OCI-LY1 (cell line): ENCODE data around the gene NFIX.

Experiments used
- H2AFZ ChIP-seq: fragments of 200-600 bp; sonication (generic), shearing (Covaris generic); 2 replicates; pipeline ENCODE4 v1.6.0; 2014; ENCODE audit warnings: antibody characterized with exemption, mild to moderate bottlenecking, low read length
- H3F3A ChIP-seq: fragments of 200-600 bp; sonication (generic), shearing (Covaris generic); 2 replicates; pipeline ENCODE4 v1.6.0; 2014; ENCODE audit warnings: mild to moderate bottlenecking, antibody characterized with exemption, low read length, moderate library complexity; ENCODE audit not compliant: insufficient read depth
- H3K27ac ChIP-seq: fragments of 200-600 bp; sonication (generic); 2 replicates; pipeline ENCODE4 v1.5.1; 2014; ENCODE audit warnings: low read length, mixed run types, mild to moderate bottlenecking, low read depth; ENCODE audit not compliant: poor library complexity, severe bottlenecking
- H3K27me3 ChIP-seq: fragments of 200-600 bp; sonication (generic); 2 replicates; pipeline ENCODE4 v1.6.0; 2014; ENCODE audit warnings: antibody characterized with exemption, mild to moderate bottlenecking, low read length, moderate library complexity; ENCODE audit not compliant: insufficient read depth
- H3K36me3 ChIP-seq: fragments of 200-600 bp; sonication (generic); 2 replicates; pipeline ENCODE4 v1.6.1; 2014; ENCODE audit warnings: mild to moderate bottlenecking, antibody characterized with exemption, low read length, moderate library complexity, mixed read lengths; ENCODE audit not compliant: insufficient read depth
- H3K4me1 ChIP-seq: fragments of 200-600 bp; sonication (generic); 2 replicates; pipeline ENCODE4 v1.5.1; 2014; ENCODE audit warnings: mild to moderate bottlenecking, low read length, moderate library complexity; ENCODE audit not compliant: insufficient read depth, severe bottlenecking
- H3K4me2 ChIP-seq: fragments of 200-600 bp; sonication (generic), shearing (Covaris generic); 2 replicates; pipeline ENCODE4 v1.6.1; 2014; ENCODE audit warnings: low read length
- H3K4me3 ChIP-seq: fragments of 200-600 bp; sonication (generic); 2 replicates; pipeline ENCODE4 v1.5.1; 2014; ENCODE audit warnings: low read length, low read depth, mild to moderate bottlenecking, mixed read lengths; ENCODE audit not compliant: poor library complexity, severe bottlenecking
- H3K79me2 ChIP-seq: fragments of 200-600 bp; shearing (Covaris generic); 2 replicates; pipeline ENCODE4 v1.6.1; 2016; ENCODE audit warnings: mixed run types, low read length, mixed read lengths; ENCODE audit not compliant: insufficient read depth
- H3K9ac ChIP-seq: fragments of 200-600 bp; sonication (generic), shearing (Covaris generic); 2 replicates; pipeline ENCODE4 v1.6.1; 2014; ENCODE audit warnings: mild to moderate bottlenecking, low read length, mixed read lengths
- H3K9me2 ChIP-seq: fragments of 200-600 bp; sonication (generic), shearing (Covaris generic); 2 replicates; pipeline ENCODE4 v1.6.1; 2014; ENCODE audit warnings: low read depth, mild to moderate bottlenecking, low read length, mixed read lengths
- H3K9me3 ChIP-seq: fragments of 200-600 bp; shearing (Covaris generic); 2 replicates; pipeline ENCODE4 v1.6.1; 2014; ENCODE audit warnings: low read length, mixed read lengths
- H4K20me1 ChIP-seq: fragments of 200-600 bp; sonication (generic), shearing (Covaris generic); 2 replicates; pipeline ENCODE4 v1.6.0; 2016; ENCODE audit warnings: mild to moderate bottlenecking, low read length; ENCODE audit not compliant: insufficient read depth
- EZH2 ChIP-seq: fragments of 200-600 bp; sonication (generic), shearing (Covaris generic); IDR thresholded peaks from 2 replicates; pipeline ENCODE4 v1.8.0; 2017; ENCODE audit warnings: borderline replicate concordance, mixed run types, mild to moderate bottlenecking, antibody characterized with exemption, low read length, moderate library complexity, mixed read lengths
- TF ChIP-seq, protein P1 (sequence below): fragments of 200-600 bp; sonication (generic), shearing (Covaris generic); IDR thresholded peaks from 2 replicates; pipeline ENCODE4 v1.5.1; 2017; ENCODE audit warnings: mild to moderate bottlenecking, antibody characterized with exemption, low read length, moderate library complexity, mixed read lengths

Gene NFIX

GRCh38 chr19:13010992-13011652, 15.8 kb downstream of the NFIX start:
- H3K36me3 ChIP-seq = no peaks in the 10 kb centered on the region
- H3K79me2 ChIP-seq = no peaks in the 10 kb centered on the region
- no peak overlapping the region for H3K4me2 ChIP-seq
- peaks cover 11% of the 10 kb centered on the region; the same call in 1 of the 2 replicates for H3K27me3 ChIP-seq
- H3K9me2 ChIP-seq = no peaks in the 10 kb centered on the region
- H2AFZ ChIP-seq = no peak overlapping the region
- H3K4me3 ChIP-seq = no peak overlapping the region
- no peak overlapping the region for H3K9ac ChIP-seq
- H3F3A ChIP-seq = no peaks in the 10 kb centered on the region
- H3K4me1 ChIP-seq = no peaks in the 10 kb centered on the region
- H3K27ac ChIP-seq = no peak overlapping the region
- no peaks in the 10 kb centered on the region for H4K20me1 ChIP-seq
- no peak for TF ChIP-seq EZH2
- TF ChIP-seq, protein P1, sequence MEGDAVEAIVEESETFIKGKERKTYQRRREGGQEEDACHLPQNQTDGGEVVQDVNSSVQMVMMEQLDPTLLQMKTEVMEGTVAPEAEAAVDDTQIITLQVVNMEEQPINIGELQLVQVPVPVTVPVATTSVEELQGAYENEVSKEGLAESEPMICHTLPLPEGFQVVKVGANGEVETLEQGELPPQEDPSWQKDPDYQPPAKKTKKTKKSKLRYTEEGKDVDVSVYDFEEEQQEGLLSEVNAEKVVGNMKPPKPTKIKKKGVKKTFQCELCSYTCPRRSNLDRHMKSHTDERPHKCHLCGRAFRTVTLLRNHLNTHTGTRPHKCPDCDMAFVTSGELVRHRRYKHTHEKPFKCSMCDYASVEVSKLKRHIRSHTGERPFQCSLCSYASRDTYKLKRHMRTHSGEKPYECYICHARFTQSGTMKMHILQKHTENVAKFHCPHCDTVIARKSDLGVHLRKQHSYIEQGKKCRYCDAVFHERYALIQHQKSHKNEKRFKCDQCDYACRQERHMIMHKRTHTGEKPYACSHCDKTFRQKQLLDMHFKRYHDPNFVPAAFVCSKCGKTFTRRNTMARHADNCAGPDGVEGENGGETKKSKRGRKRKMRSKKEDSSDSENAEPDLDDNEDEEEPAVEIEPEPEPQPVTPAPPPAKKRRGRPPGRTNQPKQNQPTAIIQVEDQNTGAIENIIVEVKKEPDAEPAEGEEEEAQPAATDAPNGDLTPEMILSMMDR = no peak
- H3K9me3 ChIP-seq = no peaks in the 10 kb centered on the region

- Histone ChIP-seq H3K36me3 (no peaks in the 10 kb centered on the region), H3K4me1 (no peaks in the 10 kb centered on the region), H3K9ac (no peak overlapping the region), H4K20me1 (no peaks in the 10 kb centered on the region), H3F3A (no peaks in the 10 kb centered on the region), H3K4me3 (no peak overlapping the region), H3K9me3 (no peaks in the 10 kb centered on the region), H2AFZ (no peak overlapping the region), H3K4me2 (no peak overlapping the region), H3K27ac (no peak overlapping the region), H3K9me2 (no peaks in the 10 kb centered on the region), H3K79me2 (no peaks in the 10 kb centered on the region), H3K27me3 (peaks cover 11% of the 10 kb centered on the region; the same call in 1 of the 2 replicates)
- TF ChIP-seq EZH2 = no peak
- TF ChIP-seq, protein P1 = no peak
Measured at GRCh38 chr19:13011653-13012389, 16.5 kb downstream of the NFIX start.

DNA sequence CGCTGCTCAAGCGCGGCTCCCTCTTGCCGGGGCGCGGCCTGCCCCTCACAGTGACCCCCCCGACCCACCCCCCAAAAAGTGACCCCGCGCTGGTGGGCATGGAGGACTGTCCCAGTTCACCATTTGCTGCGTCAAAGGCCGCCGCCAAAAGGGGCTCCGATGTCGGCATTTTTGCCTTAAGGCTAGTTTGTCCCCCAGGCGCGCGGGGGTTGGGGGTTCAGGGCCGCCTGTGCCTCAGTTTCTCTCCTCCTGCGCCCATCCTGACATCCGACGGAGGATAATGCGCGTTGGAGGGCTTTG, 17.1 kb downstream of the NFIX start:
- Histone ChIP-seq H3F3A (no peaks in the 10 kb centered on the region), H3K4me1 (no peaks in the 10 kb centered on the region), H2AFZ (no peak overlapping the region), H4K20me1 (no peaks in the 10 kb centered on the region), H3K4me3 (no peak overlapping the region), H3K9me2 (no peaks in the 10 kb centered on the region), H3K27me3 (peaks cover 11% of the 10 kb centered on the region; the same call in 1 of the 2 replicates), H3K79me2 (no peaks in the 10 kb centered on the region), H3K27ac (no peak overlapping the region), H3K9me3 (no peaks in the 10 kb centered on the region), H3K4me2 (no peak overlapping the region), H3K9ac (no peak overlapping the region), H3K36me3 (no peaks in the 10 kb centered on the region)
- TF ChIP-seq, protein P1 = no peak
- TF ChIP-seq EZH2 = no peak
